ENCODE results near the gene MAGEA11.
"Not testable (repeated sequence)": the region's sequence is repeated elsewhere in the genome, so short reads cannot be mapped to it uniquely, and the experiment has no call there.

MAGEA11 gene, protein sequence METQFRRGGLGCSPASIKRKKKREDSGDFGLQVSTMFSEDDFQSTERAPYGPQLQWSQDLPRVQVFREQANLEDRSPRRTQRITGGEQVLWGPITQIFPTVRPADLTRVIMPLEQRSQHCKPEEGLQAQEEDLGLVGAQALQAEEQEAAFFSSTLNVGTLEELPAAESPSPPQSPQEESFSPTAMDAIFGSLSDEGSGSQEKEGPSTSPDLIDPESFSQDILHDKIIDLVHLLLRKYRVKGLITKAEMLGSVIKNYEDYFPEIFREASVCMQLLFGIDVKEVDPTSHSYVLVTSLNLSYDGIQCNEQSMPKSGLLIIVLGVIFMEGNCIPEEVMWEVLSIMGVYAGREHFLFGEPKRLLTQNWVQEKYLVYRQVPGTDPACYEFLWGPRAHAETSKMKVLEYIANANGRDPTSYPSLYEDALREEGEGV

DNA sequence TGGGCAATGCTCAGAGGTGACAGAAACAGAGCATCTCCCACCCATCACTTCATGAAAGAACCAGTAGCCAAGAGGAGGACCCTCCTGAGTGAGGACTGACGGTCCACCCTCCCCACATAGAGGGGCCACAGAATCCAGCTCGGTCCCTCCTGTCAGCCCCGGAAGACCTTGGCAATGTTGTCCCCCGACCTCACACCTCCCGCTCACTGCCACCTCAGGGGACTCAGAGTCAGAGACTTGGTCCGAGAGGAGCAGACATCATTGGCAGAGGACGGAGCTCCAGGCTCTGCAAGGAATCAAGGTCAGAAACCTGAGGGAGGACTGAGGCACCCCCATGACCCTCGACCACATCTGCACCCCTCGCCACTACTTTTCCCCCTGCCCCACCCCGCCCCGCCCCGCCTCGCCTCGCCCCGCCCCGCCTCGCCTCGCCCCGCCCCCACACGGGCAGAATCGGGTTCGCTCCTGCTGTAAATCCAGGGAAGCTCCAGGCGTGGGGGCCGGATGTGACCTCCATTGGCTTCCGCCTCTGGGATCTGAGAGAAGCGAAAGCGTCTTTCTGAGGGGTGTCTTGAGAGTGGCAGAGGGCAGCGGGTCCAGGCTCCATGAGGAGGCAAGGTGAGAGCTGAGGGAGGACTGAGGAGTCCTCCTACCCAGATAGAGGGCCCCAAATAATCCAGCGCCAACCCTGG is at the start of gene MAGEA11:
Gene MAGEA11, plus strand, starts transcription at position 516 of the 692 bp plus-strand sequence. CDS start 1,100 bp downstream, outside the sequence.
- no peak for DNase-seq

DNA sequence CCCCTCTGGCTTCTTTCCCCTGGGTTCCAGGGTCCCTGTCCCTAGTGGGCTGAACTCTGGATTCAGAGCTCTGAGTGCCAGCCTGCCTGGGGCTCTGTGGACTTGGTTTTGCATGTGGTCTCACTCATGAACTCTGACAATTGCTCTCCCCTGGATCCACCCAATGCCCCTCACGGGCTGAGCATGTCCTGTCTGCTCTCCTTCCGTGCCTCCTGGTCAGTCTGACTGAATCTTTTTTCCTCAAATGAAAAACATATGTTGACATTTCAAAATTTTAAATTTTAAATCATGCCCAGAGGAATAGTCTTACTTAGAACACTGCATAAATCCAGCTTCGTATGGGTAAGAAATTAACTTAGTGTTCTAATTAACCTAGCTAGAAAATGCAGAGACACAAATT is 36.8 kb upstream of the MAGEA11 start:
- DNase-seq: not testable (repeated sequence)

DNA sequence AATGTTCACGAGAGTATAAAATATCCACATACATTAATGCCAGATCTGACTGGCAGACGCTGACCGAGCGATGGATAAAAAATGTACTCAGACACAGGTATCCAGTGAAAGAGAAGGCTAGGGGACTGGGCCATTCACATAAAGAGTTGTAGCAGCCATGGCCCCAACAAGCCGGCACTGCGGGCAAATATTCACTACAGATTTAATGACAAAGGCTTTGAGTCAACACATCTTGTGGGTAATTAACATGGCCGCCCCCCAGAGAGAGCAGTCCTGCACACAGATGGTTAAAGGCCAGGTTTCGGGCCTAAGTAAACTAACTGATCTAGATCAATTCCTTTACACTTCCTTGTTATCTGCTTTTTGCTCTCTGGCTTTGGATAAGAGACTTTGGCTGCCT is 36.3 kb upstream of the MAGEA11 start:
- DNase-seq: not testable (repeated sequence)

DNA sequence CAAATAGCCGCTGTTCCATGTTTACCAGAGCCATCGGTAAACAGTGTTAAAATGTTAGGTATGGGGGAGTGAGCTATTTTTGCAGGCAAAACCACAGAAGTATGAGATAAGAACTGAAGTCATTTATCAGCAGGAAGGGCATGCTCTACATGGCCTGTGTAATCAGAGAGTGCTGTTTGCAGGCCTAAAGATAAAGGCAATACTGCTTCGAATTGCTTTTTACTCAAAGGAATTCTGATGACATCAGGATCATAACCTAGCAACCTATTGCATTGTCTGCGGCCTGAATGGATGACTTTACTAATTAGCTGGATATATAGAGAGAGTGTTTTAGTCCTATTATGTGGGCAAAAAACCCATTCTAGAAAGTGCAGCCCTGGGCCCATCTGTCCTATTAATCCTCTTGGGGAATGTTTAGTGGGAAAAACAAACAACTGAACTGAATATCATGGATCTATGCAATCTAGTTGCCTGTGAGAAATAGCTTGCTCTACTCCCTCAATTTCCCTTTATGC is 32.6 kb upstream of the MAGEA11 start:
- not testable (repeated sequence) for DNase-seq

DNA sequence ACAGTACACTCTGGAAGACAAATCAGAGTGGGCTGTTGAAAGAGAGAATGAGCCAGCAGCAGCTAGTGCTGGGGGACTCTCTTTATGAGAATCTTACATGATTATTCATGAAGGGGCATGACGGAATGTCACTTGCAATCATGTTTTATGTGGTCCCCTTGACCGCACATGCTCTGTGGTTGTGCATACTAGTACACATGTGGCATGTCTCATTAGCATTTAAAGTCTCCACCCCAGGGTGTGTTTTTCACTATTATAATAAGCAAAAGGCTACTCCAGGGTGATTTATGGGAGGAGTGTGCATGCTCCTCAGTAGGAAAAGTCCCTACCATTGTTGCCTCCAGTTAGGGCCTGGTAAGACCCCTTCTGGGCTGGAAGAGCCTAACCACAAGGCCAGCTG is 30.7 kb upstream of the MAGEA11 start:
- DNase-seq: no peak

DNA sequence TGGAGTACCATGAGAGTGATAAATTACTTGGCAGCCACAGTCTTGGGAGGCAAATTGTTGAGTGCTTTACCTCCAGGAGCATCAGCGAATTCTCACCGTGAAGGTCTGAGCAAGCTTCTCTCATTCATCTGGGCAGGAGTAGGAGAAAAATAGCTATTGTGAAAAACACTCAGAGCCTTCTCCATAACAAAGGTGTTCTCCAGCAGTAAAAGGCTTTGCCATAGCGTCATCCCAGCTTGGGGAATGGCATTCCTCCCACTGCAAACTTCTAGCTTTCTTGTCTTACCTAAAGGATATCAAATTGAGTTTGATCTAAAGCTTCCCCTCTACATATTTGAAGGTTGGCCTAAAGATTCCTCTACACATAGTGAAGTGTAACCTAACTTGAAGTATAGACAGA is 29.8 kb upstream of the MAGEA11 start:
- DNase-seq: no peak

DNA sequence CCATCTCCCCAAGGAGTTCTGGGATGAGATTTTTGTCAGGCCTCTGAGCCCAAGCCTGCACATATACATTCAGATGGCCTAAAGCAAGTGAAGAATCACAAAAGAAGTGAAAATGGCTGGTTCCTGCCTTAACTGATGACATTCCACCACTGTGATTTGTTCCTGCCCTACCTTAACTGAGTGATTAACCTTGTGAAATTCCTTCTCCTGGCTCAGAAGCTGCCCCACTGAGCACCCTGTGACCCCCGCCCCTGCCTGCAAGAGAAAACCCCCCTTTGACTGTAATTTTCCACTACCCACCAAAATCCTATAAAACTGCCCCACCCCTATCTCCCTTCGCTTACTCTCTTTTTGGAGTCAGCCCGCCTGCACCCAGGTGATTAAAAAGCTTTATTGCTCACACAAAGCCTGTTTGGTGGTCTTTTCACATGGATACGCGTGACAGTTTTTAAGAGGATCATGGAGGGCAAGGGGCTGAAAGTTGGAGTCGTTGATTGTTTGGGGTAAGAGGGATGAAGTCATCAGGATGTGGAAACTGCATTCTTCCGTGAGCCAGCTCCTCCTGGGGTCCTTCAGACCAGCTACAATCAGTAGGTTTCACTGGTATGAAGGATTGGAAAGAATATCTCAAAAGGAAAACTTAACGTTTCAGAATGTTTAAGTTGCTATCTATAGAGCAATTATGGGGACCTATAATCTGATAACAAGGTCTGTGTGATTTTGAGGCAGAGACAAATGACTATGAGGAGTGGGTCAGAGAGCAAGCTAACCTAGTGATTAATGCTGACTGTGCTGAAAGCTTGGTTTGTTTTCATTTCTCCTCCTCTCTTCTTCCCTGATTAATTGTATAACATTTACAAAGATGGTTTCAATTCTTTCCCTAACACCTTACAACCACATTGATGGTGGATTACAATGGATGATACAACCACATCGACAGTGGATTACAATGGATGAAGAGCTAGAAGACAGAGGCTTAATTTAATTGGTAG is 28.6 kb upstream of the MAGEA11 start:
- DNase-seq: no peak

DNA sequence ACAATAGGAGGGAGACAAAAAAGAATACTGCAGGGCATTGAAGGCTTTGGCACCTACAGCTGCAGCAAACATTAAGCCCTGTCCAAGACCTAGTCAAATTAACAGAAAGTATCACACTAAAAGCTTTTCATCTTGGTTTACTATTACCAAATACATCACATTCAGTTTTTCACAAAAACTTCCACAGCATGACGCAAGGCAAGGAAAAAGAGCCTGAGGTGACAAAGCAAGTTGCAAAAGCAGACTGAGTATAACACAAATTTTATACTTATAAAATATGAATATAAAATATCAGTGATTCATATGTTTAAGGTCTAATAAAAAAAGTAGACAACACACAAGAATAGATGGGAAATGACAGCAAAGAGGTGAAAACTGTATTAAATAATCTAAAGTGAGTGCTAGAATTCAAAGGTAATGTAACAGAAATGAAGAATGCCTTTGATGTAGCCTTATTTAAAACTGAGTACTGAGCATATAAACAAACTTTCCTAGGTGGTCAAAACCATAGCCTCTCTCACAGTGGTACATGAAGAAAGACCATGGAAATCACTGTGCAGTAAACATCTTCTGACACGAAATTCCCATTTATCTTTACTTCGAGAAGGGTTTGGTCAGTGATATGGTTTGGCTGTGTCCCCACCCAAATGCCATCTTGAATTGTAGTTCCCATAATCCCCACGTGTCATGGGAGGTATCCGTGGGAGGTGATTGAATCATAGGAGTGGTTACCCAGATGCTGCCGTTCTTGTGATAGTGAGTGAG is 27.7 kb upstream of the MAGEA11 start:
- DNase-seq: no peak

DNA sequence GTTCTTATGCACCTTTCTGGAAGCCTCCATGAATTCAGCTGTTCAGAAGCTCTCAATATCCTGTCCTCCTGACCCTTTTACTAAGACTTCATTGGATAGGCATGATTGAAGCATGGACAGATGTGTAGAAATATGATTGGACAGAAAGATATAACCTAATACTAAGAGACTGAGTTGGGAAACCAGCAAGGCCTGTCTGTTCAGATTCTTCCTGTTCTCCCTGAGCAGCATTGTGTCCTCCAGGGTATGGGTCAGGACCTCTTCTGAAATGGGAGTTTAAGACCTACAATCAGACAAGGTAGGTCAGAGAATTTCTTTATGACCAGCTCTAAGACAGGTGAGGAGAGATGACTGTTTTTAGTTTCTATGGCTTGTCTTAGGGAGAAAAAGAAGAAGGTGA is 23.9 kb upstream of the MAGEA11 start:
- no peak for DNase-seq

DNA sequence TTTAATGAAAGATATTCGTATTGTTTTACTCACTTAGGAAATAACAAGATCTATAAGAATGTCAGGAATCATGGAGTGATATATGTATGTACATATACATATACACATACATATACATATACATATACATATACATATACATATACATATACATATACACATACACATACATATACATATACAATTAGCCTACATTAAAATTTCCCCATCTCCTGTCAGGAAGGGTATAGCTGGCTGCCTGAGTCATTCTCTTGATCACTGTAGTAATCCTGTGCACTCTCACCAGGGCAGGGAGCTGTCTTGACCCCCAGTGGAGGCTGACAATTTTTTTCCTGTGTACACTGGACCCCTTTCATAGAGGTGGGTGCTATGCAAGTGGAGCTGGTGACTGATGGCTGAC is 23.3 kb upstream of the MAGEA11 start:
- DNase-seq: no peak

DNA sequence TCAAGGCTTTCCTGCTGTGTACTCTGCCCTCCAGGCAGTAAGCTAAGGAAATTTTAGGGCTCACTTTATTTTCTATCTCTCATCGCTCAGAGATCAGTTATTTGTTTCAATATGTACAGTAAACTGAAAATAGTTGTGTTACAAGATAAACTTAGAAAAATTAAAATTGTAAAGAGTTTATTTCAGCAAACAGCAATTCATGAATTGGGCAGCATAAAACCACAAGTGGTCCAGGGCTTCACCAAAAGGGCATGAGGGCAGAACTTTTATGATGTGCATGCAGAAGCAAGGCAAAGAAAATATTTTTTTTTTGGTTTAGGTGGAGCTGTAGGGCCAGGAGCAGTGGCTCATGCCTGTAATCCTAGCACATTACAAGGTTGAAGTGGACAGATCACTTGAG is 20.1 kb upstream of the MAGEA11 start:
- no peak for DNase-seq

DNA sequence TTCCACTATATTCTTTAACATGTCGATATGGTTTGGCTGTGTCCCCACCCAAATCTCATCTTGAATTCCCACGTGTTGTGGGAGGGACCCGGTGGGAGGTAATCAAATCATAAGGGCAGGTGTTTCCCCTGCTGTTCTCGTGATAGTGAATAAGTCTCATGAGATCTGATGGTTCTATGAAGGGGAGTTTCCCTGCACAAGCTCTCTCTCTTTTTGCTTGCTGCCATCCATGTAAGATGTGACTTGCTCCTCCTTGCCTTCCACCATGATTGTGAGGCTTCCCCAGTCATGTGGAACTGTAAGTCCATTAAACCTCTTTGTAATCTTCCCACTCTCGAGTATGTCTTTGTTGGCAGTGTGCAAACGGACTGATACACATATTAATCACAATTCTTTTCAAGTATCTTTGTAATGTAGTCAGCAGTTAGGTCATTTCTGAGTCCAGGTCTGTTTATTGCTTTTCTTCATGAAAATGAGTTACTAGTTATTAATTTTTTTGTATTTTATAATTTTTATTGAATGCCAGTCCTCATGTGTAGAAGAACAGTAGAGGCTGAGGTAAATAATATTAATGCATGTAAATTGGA is 19.1 kb upstream of the MAGEA11 start:
- not testable (repeated sequence) for DNase-seq

DNA sequence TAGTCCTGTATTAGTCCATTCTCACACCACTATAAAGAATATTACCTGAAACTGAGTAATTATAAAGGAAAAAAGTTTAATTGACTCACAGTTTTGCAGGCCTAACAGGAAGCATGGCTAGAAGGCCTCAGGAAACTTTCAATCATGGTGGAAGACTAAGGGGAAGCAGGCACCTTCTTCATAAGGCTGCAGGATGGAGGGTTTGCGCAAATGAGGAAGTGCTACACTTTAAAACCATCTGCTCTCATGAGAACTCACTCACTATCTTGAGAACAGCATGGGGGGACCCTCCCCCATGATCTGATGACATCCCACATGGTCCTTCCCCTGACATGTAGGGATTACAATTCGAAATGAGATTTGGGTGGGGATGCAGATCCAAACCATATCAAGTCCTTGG is 12.1 kb upstream of the MAGEA11 start:
- no peak for DNase-seq

DNA sequence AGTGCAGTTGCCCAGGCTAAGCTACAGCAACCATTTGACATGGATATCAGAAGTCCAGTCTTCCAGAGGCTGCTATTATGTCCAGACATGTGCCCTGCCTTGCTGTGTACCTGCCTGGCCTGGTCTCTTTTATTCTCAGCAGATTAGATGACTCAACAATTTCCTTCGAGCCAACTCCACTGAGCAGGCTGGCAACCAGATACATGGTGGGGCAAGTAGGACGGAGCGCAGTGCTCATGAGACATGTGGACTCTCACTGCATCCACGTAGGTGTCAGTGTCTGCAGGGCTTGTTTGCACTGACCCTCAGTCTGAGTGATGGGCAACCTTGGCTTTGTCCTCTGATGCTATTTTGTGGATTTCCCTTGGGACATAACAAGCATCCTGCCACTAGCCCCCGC is 7.2 kb upstream of the MAGEA11 start:
- no peak for DNase-seq

DNA sequence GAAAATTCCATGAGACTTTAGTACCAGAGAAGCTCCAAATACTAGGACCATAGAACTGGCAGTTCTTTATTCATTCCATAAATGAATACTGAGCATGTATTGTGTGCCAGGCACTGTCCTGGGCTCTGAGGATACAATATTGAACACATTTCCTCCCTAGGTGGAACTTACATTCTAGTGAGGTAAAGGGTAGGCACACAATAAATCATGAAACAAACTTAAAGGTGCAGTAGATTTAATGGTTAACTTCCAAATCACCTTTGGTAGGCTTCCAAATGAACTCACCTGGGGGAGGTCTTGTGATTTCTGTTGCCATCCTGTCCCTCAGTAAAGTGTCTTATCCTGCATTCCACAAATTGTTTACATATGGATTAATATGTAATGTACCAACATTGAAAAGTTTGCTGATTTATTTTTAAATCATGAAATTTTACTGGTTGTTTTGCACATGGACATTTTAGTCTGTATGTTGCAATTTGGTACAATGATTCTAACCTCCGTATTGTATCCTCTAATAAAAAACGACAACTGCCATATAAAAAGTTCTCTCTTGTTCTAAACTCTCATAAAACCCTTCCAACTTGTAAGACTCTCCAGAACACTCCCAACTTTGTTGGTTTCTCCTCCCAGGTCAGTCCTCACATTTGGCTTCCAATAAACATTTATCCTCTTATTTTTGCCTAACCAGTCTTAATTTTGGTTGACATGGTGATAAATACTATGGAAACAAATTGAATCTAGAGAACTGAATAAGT is 4.5 kb upstream of the MAGEA11 start:
- DNase-seq: no peak

DNA sequence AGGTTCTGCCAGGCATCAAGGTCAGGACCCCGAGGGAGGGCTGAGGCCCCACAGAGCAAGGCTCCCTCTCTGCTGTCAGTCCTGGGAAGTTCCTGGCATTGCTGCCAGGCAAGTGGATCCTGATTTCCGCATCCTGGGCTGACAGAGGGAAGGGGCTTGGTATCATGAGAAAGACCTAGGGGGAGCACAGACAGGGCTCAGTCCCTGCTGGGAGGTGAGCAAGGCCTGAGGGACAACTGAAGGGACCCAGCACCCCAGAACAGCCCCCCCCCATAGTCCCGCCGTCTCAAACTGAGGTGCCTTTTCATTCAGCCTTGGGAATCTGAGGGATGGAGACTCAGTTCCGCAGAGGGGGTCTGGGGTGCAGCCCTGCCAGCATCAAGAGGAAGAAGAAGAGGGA is 971 bp downstream of the MAGEA11 start:
- DNase-seq: no peak

DNA sequence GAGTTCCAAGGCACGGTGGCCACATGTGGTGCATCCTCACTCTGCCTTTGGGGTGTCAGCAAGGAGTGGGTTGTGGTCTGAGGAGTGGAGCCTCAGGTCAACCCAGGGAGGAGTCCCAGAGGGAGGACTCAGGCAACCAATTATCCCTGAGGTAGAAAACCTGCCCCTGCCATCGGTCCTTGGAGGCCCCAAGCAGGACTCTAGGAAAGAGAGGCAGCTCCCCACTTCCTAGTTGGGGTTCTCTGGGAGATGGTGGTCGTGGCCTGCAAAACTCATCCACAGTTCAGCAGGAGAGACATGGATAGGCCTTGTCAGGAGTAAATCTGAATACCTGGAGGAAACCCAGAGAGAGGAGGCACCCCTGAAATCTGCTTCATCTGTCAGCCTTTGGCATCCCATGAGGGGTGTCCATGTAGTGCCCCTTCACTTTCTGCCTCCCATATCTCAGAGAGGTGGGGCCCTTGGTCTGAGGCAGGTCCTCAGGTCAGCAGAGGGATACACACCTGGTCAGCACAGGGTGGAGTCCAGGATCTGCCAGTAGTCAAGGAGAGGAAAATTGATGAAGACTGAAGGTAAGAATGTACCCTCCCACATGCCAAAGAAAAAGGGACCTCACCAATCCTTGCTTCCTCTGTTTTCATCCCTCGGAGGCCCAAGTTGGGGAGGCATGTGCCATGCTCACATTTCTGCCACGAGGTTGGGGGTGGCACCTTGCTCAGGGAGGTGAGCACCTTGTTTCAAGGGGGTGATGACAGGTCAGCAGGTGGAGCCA is 1.6 kb downstream of the MAGEA11 start:
- DNase-seq: no peak

DNA sequence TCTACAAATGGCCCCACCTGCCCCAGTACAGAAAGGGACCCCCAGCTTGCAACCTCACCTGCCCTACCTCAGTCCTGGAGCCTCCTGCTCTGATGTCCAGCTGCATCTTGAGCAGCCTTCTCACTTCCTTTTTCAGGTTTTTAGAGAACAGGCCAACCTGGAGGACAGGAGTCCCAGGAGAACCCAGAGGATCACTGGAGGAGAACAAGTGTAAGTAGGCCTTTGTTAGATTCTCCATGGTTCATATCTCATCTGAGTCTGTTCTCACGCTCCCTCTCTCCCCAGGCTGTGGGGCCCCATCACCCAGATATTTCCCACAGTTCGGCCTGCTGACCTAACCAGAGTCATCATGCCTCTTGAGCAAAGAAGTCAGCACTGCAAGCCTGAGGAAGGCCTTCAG is 3.6 kb downstream of the MAGEA11 start:
- DNase-seq: no peak

DNA sequence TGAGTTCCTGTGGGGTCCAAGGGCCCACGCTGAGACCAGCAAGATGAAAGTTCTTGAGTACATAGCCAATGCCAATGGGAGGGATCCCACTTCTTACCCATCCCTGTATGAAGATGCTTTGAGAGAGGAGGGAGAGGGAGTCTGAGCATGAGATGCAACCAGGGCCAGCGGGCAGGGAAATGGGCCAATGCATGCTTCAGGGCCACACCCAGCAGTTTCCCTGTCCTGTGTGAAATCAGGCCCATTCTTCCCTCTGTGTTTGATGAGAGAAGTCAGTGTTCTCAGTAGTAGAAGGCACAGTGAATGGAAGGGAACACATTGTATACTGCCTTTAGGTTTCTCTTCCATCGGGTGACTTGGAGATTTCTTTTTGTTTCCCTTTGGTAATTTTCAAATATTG is 4.8 kb downstream of the MAGEA11 start:
- no peak for DNase-seq

DNA sequence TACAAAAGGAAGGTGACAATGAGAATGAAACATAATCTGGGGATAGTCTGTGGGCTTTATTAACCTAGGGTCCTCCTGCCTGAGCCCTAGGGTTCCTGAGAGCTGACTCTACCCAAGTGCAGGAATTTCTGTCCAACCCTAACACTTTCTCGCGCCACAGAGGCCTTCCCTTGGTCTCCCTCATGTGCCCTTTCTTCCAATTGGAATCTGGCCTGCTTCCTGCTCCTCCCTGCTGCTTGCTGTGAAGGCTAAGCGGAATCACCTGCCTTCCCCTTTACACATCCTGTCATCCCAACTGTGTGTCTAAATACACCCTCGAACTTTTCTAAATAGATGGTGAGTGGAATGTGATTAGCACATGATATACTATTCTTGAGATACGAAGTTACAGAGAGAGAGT is 5.9 kb downstream of the MAGEA11 start:
- no peak for DNase-seq

All from NCI-H2171 treated with DMSO at 0.1 percent for 48 hours (cell line).